CD4-positive, alpha-beta T cell (primary cell): ENCODE measurements around the gene CDSN. TPM values are rescaled to one million over a fixed set of nuclear protein-coding genes. Genes with fewer than 3 reads are reported as not detected.
A peak's percentile ranks its signal among the peaks of the same experiment; 100 is the strongest.

Experiments used
- ATAC-seq: fragments of 200-7000 bp; cut with Tn5 transposase; one replicate; pipeline ENCODE4 v1.10.0; 2022; ENCODE audit warnings: mild to moderate bottlenecking; ENCODE audit not compliant: poor library complexity
- CTCF ChIA-PET: fragments of 350-600 bp; sonication (Branson Sonifier 250); formaldehyde crosslinking; loops from one replicate; lab custom pipeline; 2021; ENCODE audit warnings: antibody characterized with exemption, inconsistent platforms; lab: Charles Lee
- POLR2A ChIA-PET: fragments of 350-600 bp; sonication (Branson Sonifier 250); formaldehyde crosslinking; loops from one replicate; lab custom pipeline; 2021; ENCODE audit warnings: antibody characterized with exemption, inconsistent platforms; lab: Charles Lee
- DNase-seq, 14 experiments: peaks; one replicate each; pipeline ENCODE4 v3.0.0-alpha.2; 2013 to 2020; ENCODE audit warnings: mixed read lengths in 2 of 14
- H3K27ac ChIP-seq, 2 donors: one replicate each; pipeline versions ENCODE4 v1.5.1 to v1.7.0; 2013; ENCODE audit warnings: low read length in 2 of 2, low read depth in 1 of 2, mild to moderate bottlenecking in 1 of 2
- H3K27me3 ChIP-seq, 2 experiments: 1 replicate in 1 of 2; 2 replicates in 1 of 2; pipeline versions ENCODE4 v1.6.1 to v1.7.0; 2013; ENCODE audit warnings: low read length in 2 of 2, control low read depth in 1 of 2, mild to moderate bottlenecking in 1 of 2, moderate library complexity in 1 of 2; ENCODE audit not compliant: insufficient read depth in 2 of 2, control insufficient read depth in 1 of 2
- H3K36me3 ChIP-seq: one replicate; pipeline ENCODE4 v1.6.1; 2013; ENCODE audit warnings: low read length, control low read depth; ENCODE audit not compliant: insufficient read depth
- H3K4me1 ChIP-seq: one replicate; pipeline ENCODE4 v1.6.1; 2013; ENCODE audit warnings: low read length, control low read depth; ENCODE audit not compliant: insufficient read depth
- H3K4me3 ChIP-seq: one replicate; pipeline ENCODE4 v1.5.1; 2013; ENCODE audit warnings: mild to moderate bottlenecking, low read length, moderate library complexity
- H3K9me3 ChIP-seq, 2 experiments: 1 replicate in 1 of 2; 2 replicates in 1 of 2; pipeline versions ENCODE4 v1.6.1 to v1.7.0; 2013; ENCODE audit warnings: low read length in 2 of 2, mild to moderate bottlenecking in 2 of 2, control low read depth in 1 of 2, moderate library complexity in 1 of 2; ENCODE audit not compliant: control insufficient read depth in 1 of 2, insufficient read depth in 1 of 2
- H3K27ac Mint-ChIP-seq: one replicate; pipeline ENCODE4 v1.8.0; 2020; ENCODE audit warnings: mixed read lengths
- H3K27me3 Mint-ChIP-seq: one replicate; pipeline ENCODE4 v1.8.0; 2021; ENCODE audit warnings: mixed read lengths
- H3K36me3 Mint-ChIP-seq: one replicate; pipeline ENCODE4 v1.8.0; 2021; ENCODE audit warnings: low read depth, mixed read lengths
- H3K4me1 Mint-ChIP-seq: one replicate; pipeline ENCODE4 v1.8.0; 2021; ENCODE audit warnings: low read depth, mixed read lengths
- H3K4me3 Mint-ChIP-seq: one replicate; pipeline ENCODE4 v1.8.0; 2020; ENCODE audit warnings: mild to moderate bottlenecking, mixed read lengths
- H3K9me3 Mint-ChIP-seq: one replicate; pipeline ENCODE4 v1.8.0; 2020; ENCODE audit warnings: mixed read lengths
- CTCF ChIP-seq: fragments of 200-600 bp; IDR thresholded peaks from one replicate; pipeline ENCODE4 v1.8.0; 2022; ENCODE audit warnings: antibody characterized with exemption, mild to moderate bottlenecking
- intact Hi-C, 2 experiments: fragments of 100-400 bp; cut with DNase I in 1 of 2; cut with micrococcal nuclease in 1 of 2; formaldehyde crosslinking; loops; one replicate each; pipeline versions ENCODE4 v1.15.1 to v1.9.0; 2023 to 2025; cut with DNase I, micrococcal nuclease
- total RNA-seq, 174 experiments: library from RNA in 2 of 174; stranded (reverse) in 2 of 174; gene quantifications; one replicate each; pipeline ENCODE4 v1.2.3 and lab custom pipeline; 2021 to 2026

The CDSN gene
- total RNA-seq, 2 experiments from 2014 or later: not detected

- intact Hi-C loops: loop anchor here (1.0 to 10.0 kb wide), 7 partner anchors 28 to 405 kb away; partner anchors contain the start of genes FLOT1 (in 2 of the 2), IER3 (in 2 of the 2) and VARS2 (in 1 of the 2)
- no peaks in the 10 kb centered on the region for H3K27me3 Mint-ChIP-seq
- no peak overlapping the region for H3K4me3 Mint-ChIP-seq
- Histone ChIP-seq H3K9me3 (no peaks in the 10 kb centered on the region), H3K4me3 (no peak overlapping the region), H3K36me3 (no peaks in the 10 kb centered on the region), H3K4me1 (peaks cover 9% of the 10 kb centered on the region), H3K27me3 (no peaks in the 10 kb centered on the region), H3K27ac (no peak overlapping the region)
- H3K4me1 Mint-ChIP-seq: peaks cover 21% of the 10 kb centered on the region
- no peaks in the 10 kb centered on the region for H3K36me3 Mint-ChIP-seq
- CTCF ChIA-PET: interaction anchor here (0.6 to 1.7 kb wide), 16 partner anchors 8 to 408 kb away, joined by 3 to 17 read pairs (median 4); partner anchors contain the start of gene GTF2H4
- ATAC-seq (no peak), DNase-seq (no peak)
- POLR2A ChIA-PET: interaction anchor here (0.6 to 1.5 kb wide), 8 partner anchors 28 to 490 kb away, joined by 3 to 5 read pairs (median 3); partner anchors contain the start of genes GTF2H4, IER3 and PSORS1C1
- TF ChIP-seq CTCF: no peak
- no peak overlapping the region for H3K27ac Mint-ChIP-seq
- H3K9me3 Mint-ChIP-seq: no peaks in the 10 kb centered on the region
Measured at GRCh38 chr6:31086788-31087440, 33.3 kb downstream of the CDSN start.

GRCh38 chr6:31083742-31084354 is 36.4 kb downstream of the CDSN start:
- Histone ChIP-seq H3K9me3 (no peaks in the 10 kb centered on the region), H3K27me3 (no peaks in the 10 kb centered on the region), H3K27ac (no peak overlapping the region), H3K4me1 (peaks cover 11% of the 10 kb centered on the region), H3K4me3 (no peak overlapping the region), H3K36me3 (no peaks in the 10 kb centered on the region)
- TF ChIP-seq CTCF: no peak
- peak in 10 of 14 experiments; percentile 5 to 64 (median 25) for DNase-seq
- CTCF ChIA-PET: no interaction called here
- Mint-ChIP-seq H3K4me1 (peaks cover 15% of the 10 kb centered on the region), H3K27me3 (peaks cover 5% of the 10 kb centered on the region), H3K36me3 (no peaks in the 10 kb centered on the region), H3K9me3 (no peaks in the 10 kb centered on the region), H3K4me3 (no peak overlapping the region), H3K27ac (no peak overlapping the region)
- intact Hi-C loops: loop anchor here (5.0 to 10.0 kb wide), 2 partner anchors 339 to 602 kb away; partner anchors contain the start of genes FLOT1 (in 1 of the 2) and IER3 (in 1 of the 2)
- POLR2A ChIA-PET: no interaction called here
- ATAC-seq: no peak

GRCh38 chr6:31081872-31082271 is 38.4 kb downstream of the CDSN start:
- Histone ChIP-seq H3K4me1 (peaks cover 9% of the 10 kb centered on the region), H3K27me3 (no peaks in the 10 kb centered on the region), H3K9me3 (no peaks in the 10 kb centered on the region), H3K36me3 (no peaks in the 10 kb centered on the region), H3K27ac (no peak overlapping the region), H3K4me3 (no peak overlapping the region)
- ChIA-PET POLR2A (no interaction called here), CTCF (no interaction called here)
- intact Hi-C loops: loop anchor here (5.0 to 10.0 kb wide), 2 partner anchors 337 to 600 kb away; partner anchors contain the start of genes FLOT1 (in 1 of the 2) and IER3 (in 1 of the 2)
- peaks cover 5% of the 10 kb centered on the region for H3K27me3 Mint-ChIP-seq
- peaks cover 9% of the 10 kb centered on the region for H3K4me1 Mint-ChIP-seq
- no peaks in the 10 kb centered on the region for H3K36me3 Mint-ChIP-seq
- no peak overlapping the region for H3K4me3 Mint-ChIP-seq
- no peak overlapping the region for H3K27ac Mint-ChIP-seq
- DNase-seq: no peak
- TF ChIP-seq CTCF: no peak
- no peak for ATAC-seq
- no peaks in the 10 kb centered on the region for H3K9me3 Mint-ChIP-seq
